Activated CD8-positive, alpha-beta memory T cell treated with anti-CD3 and anti-CD28 coated beads, Interleukin-2, amount 50 U/mL, for 1 hour (primary cell): ENCODE data around the gene ZBTB49.

Source experiments
- DNase-seq: peaks from one replicate; pipeline ENCODE4 v3.0.0-alpha.2; 2020; ENCODE audit errors: extremely low read depth

ZBTB49 gene

GRCh38 chr4:4356106-4357041 is 66.3 kb downstream of the ZBTB49 start:
- DNase-seq: no peak

GRCh38 chr4:4358093-4358854 is 68.2 kb downstream of the ZBTB49 start:
- DNase-seq: no peak

- DNase-seq: no peak
Observed at GRCh38 chr4:4361883-4362282, 71.8 kb downstream of the ZBTB49 start.

GRCh38 chr4:4362991-4363697 is 73.1 kb downstream of the ZBTB49 start:
- no peak for DNase-seq

GRCh38 chr4:4364061-4364460 is 74.0 kb downstream of the ZBTB49 start:
- DNase-seq: no peak

GRCh38 chr4:4364486-4365208 is 74.6 kb downstream of the ZBTB49 start:
- DNase-seq: no peak

GRCh38 chr4:4368809-4369580 is 78.9 kb downstream of the ZBTB49 start:
- no peak for DNase-seq
